Glutamatergic neuron (in vitro differentiated cells): ENCODE measurements around the gene SLC6A3. TPM values are rescaled to one million over a fixed set of nuclear protein-coding genes. Genes with fewer than 3 reads are reported as not detected.

Experiments used
- DNase-seq: peaks from one replicate; pipeline ENCODE4 v3.0.0; 2022
- H3K27ac Mint-ChIP-seq: one replicate; pipeline ENCODE4 v1.8.0; 2020; ENCODE audit warnings: mild to moderate bottlenecking, mixed read lengths, inconsistent platforms; ENCODE audit not compliant: unreplicated experiment
- H3K27me3 Mint-ChIP-seq: one replicate; pipeline ENCODE4 v1.8.0; 2020; ENCODE audit warnings: mild to moderate bottlenecking, moderate library complexity, mixed read lengths, inconsistent platforms; ENCODE audit not compliant: unreplicated experiment
- H3K36me3 Mint-ChIP-seq: one replicate; pipeline ENCODE4 v1.8.0; 2020; ENCODE audit warnings: mild to moderate bottlenecking, mixed read lengths, inconsistent platforms; ENCODE audit not compliant: unreplicated experiment
- H3K4me1 Mint-ChIP-seq: one replicate; pipeline ENCODE4 v1.8.0; 2020; ENCODE audit warnings: mild to moderate bottlenecking, low read depth, mixed read lengths, inconsistent platforms; ENCODE audit not compliant: unreplicated experiment
- H3K4me3 Mint-ChIP-seq: one replicate; pipeline ENCODE4 v1.8.0; 2020; ENCODE audit warnings: mild to moderate bottlenecking, mixed read lengths, inconsistent platforms; ENCODE audit not compliant: unreplicated experiment
- H3K9me3 Mint-ChIP-seq: one replicate; pipeline ENCODE4 v1.8.0; 2020; ENCODE audit warnings: mild to moderate bottlenecking, moderate library complexity, mixed read lengths, inconsistent platforms; ENCODE audit not compliant: unreplicated experiment
- CTCF ChIP-seq: fragments of 200-600 bp; sonication (generic); IDR thresholded peaks from one replicate; pipeline ENCODE4 v1.5.0; 2021; ENCODE audit not compliant: partially characterized antibody, unreplicated experiment
- total RNA-seq: library from RNA; stranded (reverse); fragmentation: NEBNext Ultra II Directional; extraction: Animal tissue kit (Norgen Biotek cat#: 25700); gene quantifications from one replicate; pipeline ENCODE4 v1.2.1, GENCODE V29; 2021; ENCODE audit not compliant: unreplicated experiment

Gene SLC6A3
- total RNA-seq, 1 donor from 2014 or later = 22.4 TPM

GRCh38 chr5:1370006-1370405 is 75.2 kb downstream of the SLC6A3 start:
- Mint-ChIP-seq H3K4me3 (no peak overlapping the region), H3K9me3 (no peaks in the 10 kb centered on the region), H3K27ac (no peak overlapping the region), H3K27me3 (peaks cover 2% of the 10 kb centered on the region), H3K36me3 (no peaks in the 10 kb centered on the region), H3K4me1 (peaks cover 6% of the 10 kb centered on the region)
- no peak for TF ChIP-seq CTCF
- no peak for DNase-seq

- Mint-ChIP-seq H3K27me3 (peaks cover 2% of the 10 kb centered on the region), H3K4me1 (peaks cover 6% of the 10 kb centered on the region), H3K36me3 (no peaks in the 10 kb centered on the region), H3K27ac (no peak overlapping the region), H3K4me3 (no peak overlapping the region), H3K9me3 (no peaks in the 10 kb centered on the region)
- no peak for TF ChIP-seq CTCF
- no peak for DNase-seq
Observed at GRCh38 chr5:1368756-1369155, 76.5 kb downstream of the SLC6A3 start.

GRCh38 chr5:1368236-1368635 is 77.0 kb downstream of the SLC6A3 start:
- Mint-ChIP-seq H3K4me1 (peaks cover 6% of the 10 kb centered on the region), H3K27me3 (peaks cover 2% of the 10 kb centered on the region), H3K27ac (no peak overlapping the region), H3K36me3 (no peaks in the 10 kb centered on the region), H3K4me3 (no peak overlapping the region), H3K9me3 (no peaks in the 10 kb centered on the region)
- DNase-seq = no peak
- TF ChIP-seq CTCF = no peak

GRCh38 chr5:1367149-1367548 is 78.1 kb downstream of the SLC6A3 start:
- no peak for TF ChIP-seq CTCF
- H3K9me3 Mint-ChIP-seq = no peaks in the 10 kb centered on the region
- H3K4me3 Mint-ChIP-seq = no peak overlapping the region
- H3K27ac Mint-ChIP-seq = no peak overlapping the region
- peaks cover 6% of the 10 kb centered on the region for H3K4me1 Mint-ChIP-seq
- no peaks in the 10 kb centered on the region for H3K36me3 Mint-ChIP-seq
- peaks cover 2% of the 10 kb centered on the region for H3K27me3 Mint-ChIP-seq
- DNase-seq = no peak

- peaks cover 6% of the 10 kb centered on the region for H3K4me1 Mint-ChIP-seq
- no peak for TF ChIP-seq CTCF
Observed at GRCh38 chr5:1366514-1366913, 78.7 kb downstream of the SLC6A3 start.

More at GRCh38 chr5:1366514-1366913, 78.7 kb downstream of the SLC6A3 start:
- Mint-ChIP-seq H3K36me3 (no peaks in the 10 kb centered on the region), H3K27me3 (peaks cover 2% of the 10 kb centered on the region), H3K27ac (no peak overlapping the region), H3K4me3 (no peak overlapping the region), H3K9me3 (peaks cover under 1% of the 10 kb centered on the region)
- no peak for DNase-seq
